GM18526 (cell line): ENCODE results near the gene HSPBP1.

ENCODE experiments used
- POLR2A ChIP-seq: IDR thresholded peaks from 3 replicates; pipeline ENCODE4 v1.6.1; 2011; ENCODE audit not compliant: insufficient read length; ENCODE audit errors: extremely low read depth

The HSPBP1 gene

DNA sequence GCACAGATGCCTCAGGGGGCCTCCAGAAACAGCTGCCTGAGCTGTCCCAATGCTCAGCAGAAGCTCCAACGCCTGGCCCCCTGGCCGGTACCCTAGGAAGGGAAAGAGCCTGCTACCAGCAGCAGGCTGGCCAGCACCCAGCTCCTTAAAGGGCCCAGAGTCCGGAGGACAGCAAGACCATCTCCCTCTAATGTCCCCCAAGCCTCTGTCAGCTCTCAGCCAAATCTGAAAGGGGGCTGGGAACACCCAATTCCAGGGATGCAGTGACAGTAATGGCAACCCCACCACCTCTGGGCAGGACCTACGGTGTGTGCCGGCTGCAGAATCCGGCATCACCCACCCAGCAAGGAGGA is 25.3 kb downstream of the HSPBP1 start:
- TF ChIP-seq POLR2A: no peak

DNA sequence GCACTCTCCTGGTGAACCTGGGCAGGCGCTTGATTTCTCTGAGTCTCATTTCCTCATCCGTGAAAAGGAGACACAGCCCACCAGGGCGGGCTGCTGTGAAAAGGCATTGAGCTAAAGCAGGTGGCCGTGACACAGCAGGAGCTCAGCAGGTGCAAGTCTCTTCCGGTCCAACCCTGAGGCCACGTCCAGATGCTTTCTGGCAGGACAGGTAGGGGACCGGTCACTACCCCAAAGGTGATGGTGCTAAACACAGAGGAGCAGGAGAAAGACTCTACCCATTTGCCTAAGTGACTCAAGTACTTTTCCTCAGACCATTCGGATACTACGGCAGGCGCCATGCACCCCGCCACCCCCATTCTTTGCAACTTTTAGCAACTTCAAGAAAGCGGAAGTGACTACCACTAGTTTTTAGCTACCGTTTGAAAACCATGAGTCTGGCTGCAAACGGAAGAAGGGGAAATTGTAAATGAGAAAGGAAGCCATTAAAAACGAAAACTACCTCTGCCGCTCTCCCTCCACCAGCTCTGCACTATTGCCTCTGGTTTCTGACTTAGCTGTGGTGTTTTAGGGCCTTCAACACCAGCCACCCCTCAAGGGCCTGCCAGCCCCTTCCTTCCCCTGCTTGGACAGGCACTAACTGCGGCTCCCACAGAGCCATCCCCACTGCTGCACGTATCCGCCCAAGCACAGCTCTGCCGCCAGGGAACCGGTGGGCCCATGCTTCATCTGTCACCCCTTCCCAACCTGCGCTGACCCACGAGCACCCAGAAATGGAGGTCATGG is 25.9 kb downstream of the HSPBP1 start:
- peak; percentile 36 for TF ChIP-seq POLR2A

DNA sequence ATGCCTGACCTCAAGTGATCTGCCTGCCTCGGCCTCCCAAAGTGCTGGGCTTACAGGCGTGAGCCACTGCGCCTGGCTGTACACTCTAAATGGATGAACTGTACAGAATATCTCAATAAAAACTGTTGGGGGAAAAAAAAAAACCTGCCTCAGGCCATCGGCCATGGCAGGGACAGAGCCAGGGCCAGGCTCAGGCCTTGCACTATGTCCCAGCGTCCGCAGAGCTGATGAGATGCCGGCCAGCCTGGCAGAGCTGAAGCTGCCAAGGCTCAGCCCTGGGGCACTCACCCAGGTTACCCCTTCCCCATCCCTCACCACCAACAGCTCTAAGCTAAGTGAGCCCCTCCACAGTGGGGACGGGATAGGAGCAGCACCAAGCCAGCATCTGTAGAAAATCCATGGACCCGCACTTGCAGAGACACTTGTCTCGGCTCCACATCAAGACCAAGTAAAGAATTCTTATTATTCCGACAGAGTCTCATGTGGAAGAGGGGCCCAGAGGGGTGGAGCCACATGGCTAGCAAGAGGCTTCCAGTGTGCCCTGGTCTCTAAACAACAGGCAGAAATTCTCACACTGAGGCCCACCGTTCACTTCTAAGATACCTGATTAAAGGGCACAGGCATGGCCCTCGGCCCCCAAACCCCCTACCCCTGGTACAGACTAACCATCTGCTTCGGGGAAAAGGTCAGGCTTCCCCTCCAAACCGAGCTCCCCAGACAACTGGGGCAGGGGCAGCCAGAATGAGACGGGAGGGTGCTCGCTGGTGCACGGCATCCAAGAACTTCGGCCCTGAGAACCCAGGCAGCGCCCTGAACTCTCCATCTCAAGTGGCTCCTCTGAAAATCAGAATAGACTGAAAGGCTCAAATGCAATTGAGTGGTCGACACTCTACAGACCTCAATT is 26.9 kb downstream of the HSPBP1 start:
- no peak for TF ChIP-seq POLR2A

DNA sequence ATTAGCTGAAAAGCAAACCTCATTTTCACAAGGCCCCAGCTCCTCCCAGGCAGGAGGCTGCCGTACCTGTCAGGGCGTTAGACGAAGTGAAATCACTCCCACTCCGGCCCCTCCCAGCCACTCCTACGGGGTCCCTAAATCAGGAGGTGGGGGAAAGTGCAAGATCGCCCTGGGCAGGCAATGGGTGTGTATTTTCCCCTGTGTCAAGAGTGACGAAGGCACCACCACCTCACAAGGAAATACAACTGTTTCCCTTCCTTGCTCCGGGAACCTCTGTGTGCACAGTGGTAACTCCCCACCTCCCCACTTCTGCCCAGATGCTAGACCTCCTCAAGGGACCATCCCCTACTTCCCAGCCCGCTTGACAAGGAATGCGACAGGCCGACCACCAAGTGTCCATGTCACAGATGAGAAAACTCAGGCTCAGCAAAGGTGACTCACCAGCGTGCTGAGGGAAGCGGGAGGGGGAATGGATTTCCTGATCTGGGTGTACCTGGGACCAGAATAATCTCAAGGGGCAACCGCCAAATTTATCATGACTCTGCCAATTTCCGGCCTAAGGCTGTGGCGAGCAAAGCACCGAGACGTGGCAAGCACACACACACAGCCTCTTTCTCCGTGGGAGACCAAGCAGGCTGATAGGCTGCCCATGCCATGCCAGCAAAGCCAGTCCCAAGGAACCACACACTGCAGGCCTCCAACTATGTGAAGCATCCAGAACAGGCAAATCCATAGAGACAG is 28.4 kb downstream of the HSPBP1 start:
- TF ChIP-seq POLR2A: no peak

DNA sequence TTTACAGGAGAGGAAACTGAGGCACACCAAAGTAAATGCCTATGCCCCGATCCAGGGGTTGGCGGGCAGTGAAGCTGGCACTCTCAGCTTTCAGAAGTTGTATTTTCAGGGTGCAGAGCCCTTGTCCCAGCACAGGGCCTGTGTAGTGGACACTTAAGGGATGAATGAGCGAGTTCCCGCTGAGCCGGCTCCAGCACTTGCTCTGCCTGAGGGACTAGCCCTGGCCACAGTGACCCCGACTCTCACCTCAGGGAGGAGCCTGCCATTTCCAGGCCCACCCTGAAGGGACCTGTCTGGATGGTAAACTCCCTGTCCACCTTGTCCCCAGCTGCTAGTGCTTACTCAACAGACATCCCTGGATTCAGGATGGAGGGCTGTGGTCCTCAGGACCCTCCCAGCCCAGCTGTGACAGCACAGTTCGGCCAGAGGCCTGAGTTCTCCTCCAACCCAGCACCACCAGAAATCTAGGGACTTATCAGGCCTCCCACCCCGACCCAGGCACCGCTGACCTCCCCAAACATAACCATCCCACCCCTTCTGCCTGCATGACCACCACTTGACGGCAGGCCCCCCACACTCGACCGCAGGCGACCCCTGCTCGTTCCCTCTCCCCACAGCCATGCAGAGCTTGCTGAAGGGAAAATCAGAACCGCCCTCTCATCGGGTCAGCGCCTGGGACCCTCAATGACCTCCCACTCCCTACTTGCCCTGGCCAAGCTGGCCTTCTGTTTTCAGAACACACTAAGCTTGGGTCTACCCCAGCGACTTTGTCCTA is 29.5 kb downstream of the HSPBP1 start:
- no peak for TF ChIP-seq POLR2A

DNA sequence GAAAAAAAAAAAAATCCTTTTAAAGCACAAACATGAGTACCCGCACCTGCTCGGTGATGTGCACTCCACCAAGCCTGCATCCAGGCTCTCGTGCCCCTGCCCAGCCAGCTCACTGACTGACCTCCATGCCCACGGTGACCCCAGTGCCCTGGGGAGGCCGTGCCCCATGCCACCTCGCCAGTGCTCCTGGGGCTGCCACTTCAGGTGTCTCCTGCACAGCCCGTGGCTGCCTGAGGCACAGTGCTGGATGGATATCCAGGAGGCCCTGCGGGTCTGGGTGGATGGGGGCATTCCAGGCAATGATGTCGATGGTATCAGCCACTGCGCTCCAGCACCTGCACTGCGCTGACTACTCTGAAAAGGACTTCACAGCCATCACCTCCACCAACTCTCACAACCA is 30.1 kb downstream of the HSPBP1 start:
- no peak for TF ChIP-seq POLR2A

DNA sequence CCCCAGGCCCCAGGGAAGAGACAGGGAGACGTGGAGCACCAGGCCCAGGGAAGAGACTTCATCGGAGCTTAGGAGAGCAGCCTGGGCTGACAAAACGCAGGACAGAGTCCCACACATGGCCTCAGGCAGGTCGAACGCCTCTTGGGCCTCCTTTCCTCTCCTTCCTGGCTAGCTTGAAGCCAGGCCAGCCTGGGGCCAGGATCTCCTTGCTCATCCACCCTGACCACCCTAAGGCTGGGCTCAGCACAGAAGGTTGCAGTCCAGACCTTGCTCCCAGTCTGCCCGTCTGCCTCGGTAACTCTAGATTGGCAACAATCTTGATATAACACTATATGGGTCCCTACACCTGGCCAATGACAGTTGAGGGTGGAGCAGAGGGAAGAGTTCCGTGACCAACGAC is 31.2 kb downstream of the HSPBP1 start:
- TF ChIP-seq POLR2A: no peak

DNA sequence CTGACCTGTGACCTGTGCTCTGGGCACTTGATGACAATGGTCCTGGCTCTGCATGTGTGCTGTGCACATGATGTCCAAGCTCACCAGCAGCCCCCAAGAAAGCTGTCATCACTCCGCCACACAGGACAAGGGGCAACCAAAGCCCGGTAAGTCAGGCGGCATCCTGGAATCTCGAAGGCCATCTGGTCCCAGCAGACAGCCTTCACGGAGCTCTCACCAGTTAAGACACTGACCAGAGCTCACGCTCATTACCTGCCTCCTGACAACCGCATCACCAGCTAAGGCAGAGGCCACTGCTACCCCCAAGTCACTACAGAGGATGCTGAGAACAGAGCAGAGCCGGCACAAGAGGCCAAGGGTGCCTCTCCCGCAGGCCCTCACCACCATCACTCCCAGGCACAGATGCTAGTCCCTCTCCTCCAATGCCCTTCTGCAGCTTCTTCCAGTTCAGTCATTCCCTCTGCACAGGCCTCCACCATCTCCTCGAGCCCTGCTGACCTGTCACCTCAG is 31.7 kb downstream of the HSPBP1 start:
- TF ChIP-seq POLR2A: no peak

DNA sequence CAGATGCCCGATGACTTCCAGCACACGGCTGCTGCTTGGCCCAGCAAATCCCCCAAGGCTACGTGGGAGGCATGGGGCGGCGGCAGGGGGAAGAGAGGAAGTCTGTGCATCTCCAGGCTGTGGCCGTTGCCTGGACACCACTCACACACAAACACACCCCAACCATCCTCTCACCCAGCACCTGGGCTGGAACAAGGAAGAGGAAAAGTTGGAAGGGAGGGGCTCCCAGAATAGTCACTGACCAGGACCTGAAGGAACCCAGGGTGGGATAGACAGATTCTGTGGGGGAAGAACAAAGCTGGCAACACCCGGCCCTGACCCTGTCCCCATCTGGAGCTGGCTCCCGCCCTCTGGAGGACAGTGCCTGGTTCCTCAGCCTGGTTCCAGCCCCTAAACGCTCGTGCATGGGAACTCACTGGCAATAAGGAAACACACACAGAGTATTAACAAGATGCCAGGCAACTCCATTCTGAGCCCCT is 32.2 kb downstream of the HSPBP1 start:
- no peak for TF ChIP-seq POLR2A

DNA sequence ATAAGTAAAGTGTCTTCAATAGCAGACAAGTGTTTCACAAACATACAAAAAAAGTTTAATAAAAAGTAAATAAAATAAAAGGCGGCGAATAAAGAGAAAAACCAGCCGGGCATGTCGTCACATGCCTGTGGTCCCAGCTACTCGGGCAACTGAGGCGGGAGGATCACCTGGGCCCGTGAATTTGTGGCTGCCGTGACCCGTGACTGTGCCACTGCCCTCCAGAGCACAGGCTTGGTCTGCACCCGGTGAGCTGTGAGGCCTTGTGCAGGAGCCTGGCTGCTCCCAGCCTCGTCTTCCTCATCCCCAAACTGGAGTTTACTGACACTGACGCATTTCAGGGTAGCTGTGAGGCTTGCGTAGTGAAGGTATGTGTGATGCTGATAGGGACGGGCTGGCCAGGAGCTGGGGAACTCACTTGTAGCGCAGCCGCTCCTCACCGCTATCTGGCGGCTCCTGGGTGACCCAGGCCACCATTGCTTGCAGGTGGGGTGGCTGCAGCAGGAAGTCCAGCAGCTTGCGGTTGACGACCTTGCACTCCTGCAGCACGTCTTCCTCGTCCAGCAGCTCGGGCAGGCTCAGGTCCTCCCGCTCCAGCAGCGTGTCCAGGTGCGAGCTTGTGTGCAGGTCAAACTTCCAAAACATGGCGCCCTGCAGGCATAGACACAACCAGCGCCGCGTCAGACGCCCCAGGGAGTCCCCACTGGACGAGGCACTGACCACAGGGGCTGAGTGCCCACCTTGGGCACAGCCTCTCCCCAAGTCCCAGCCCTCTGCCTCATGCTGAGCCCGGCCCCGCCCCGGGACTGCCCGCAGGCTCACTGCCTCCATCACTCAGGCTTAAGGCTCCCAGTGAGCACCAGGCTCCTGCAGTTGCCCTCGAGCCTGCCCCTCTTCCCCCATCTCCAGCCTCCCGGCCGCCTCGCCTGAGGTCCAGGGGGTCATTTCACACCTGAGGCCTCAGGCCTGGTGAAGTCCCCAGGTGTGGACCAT is 33.2 kb downstream of the HSPBP1 start:
- no peak for TF ChIP-seq POLR2A

DNA sequence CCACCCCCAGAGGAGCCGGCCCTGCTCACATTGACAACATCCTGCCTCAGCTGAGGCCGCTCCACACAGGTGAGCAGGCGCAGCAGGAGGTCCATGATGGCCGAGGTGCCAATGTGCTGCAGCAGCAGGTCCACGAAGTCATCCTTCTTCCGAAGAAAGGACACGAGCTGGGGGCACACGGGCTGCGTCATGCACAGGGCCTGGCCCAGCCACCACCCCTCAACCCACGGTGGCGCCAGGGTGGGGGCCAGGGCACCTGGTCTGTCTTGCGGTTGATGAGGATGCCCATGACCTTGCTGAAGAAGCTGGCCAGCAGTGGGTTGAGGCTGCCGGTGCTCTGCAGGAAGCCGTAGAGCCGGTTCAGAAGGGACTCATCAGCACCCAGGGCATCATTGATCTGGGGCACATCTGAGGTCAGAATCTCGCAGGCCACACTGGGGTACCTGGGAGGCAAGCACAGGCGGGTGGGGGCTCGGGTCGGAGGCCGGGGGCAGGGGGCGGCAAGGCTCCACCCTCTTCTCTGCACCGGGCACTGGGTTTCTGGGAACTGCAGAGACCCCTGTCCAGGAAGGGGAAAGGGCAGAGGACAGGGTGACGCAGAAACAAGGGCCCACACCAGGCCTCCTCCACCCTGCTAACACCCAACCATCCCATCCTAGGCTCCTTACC is 34.5 kb downstream of the HSPBP1 start:
- no peak for TF ChIP-seq POLR2A

DNA sequence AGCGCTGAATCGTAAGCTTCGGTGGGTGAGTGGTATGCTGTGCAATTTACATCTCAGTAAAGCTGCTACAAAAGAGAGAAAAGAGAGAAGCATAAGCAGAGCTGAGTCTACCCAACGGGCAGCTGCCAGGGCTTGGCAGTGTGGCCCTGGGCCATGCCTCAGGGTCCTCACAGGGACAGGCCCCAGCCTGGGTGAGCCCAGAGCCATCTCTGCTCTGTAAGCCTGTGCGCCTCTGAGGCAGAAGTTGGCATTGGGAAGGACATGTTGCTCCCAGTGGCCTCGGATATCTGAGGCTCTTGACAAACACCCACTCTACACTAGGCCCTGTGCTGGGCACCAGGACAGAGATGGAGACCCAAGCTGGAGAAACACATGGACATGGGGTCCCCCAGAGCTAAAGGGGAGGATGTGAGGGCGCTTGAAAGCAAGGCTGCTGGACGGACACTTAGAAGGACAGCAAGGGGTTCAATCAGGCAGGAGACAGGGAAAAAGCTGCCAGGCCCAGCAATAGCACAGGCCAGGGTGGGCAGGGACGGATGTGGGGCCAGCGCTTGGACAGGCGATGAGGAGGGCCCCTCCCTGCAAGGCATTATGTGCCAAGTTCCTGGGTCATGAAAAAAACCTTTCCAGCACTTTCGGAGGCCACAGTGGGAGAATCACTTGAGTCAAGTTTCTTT is 35.8 kb downstream of the HSPBP1 start:
- no peak for TF ChIP-seq POLR2A
